Measurements from ENCODE around the gene ALDH8A1.

ALDH8A1 gene

DNA sequence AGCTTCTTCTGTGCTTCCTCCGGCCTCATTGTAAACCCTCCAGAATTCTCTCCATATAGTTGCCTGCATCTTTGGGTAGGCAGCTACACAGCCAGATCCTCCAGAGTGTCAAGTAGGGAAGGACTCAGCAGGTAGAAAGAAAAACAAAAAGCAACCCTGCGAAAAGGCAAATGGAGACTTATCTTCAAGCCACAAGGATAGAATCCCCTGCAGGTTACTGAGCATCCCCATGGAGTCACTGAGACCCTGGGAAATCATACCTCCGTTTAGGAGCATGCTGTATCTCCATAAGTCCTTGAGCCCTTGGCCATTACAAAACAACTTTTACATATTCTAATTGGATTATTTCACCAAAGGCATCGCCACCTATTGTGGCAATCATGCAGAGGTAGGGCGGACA lies 28.6 kb downstream of the ALDH8A1 start:
- H3K4me3 ChIP-seq (ENCODE audit: low read depth, low read length), result no peak overlapping the region
- TF ChIP-seq, protein P1, sequence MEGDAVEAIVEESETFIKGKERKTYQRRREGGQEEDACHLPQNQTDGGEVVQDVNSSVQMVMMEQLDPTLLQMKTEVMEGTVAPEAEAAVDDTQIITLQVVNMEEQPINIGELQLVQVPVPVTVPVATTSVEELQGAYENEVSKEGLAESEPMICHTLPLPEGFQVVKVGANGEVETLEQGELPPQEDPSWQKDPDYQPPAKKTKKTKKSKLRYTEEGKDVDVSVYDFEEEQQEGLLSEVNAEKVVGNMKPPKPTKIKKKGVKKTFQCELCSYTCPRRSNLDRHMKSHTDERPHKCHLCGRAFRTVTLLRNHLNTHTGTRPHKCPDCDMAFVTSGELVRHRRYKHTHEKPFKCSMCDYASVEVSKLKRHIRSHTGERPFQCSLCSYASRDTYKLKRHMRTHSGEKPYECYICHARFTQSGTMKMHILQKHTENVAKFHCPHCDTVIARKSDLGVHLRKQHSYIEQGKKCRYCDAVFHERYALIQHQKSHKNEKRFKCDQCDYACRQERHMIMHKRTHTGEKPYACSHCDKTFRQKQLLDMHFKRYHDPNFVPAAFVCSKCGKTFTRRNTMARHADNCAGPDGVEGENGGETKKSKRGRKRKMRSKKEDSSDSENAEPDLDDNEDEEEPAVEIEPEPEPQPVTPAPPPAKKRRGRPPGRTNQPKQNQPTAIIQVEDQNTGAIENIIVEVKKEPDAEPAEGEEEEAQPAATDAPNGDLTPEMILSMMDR (IDR thresholded peaks at IDR 0.05; ENCODE audit: low read depth, low read length, missing control alignments), result no peak
- DNase-seq (ENCODE audit: low read depth), result no peak

GRCh38 chr6:134920422-134920821 lies 29.5 kb downstream of the ALDH8A1 start:
- TF ChIP-seq, protein P1 (IDR thresholded peaks at IDR 0.05; ENCODE audit: low read depth, low read length, missing control alignments), result no peak
- no peak for DNase-seq (ENCODE audit: low read depth)
- H3K4me3 ChIP-seq (ENCODE audit: low read depth, low read length), result no peak overlapping the region

DNA sequence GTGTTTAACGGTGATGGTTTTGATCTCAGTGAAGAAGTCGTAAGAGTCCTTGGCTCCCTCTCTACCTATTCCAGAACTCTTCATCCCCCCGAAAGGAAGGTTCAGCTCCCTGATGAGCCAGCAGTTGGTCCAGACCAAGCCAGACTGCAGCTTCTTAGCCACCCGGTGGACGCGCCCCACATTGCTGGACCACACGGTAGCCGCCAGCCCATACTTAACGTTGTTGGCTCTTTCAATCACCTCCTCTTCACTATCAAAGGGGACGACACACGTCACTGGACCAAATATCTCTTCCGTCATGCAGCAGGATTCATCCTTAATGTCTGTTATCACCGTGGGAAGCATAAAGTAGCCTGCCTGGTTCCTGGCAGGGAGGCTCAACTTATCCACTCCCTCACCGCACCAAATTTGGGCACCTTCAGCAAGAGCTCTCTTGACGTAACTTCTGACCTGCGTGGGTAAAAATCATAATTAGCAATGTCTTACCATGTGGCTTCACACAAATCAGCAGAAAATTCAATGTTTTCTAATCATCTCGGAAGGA lies 31.4 kb downstream of the ALDH8A1 start:
- no peak overlapping the region for H3K4me3 ChIP-seq (ENCODE audit: low read depth, low read length)
- TF ChIP-seq, protein P1 (IDR thresholded peaks at IDR 0.05; ENCODE audit: low read depth, low read length, missing control alignments), result no peak
- DNase-seq (ENCODE audit: low read depth), result no peak

DNA sequence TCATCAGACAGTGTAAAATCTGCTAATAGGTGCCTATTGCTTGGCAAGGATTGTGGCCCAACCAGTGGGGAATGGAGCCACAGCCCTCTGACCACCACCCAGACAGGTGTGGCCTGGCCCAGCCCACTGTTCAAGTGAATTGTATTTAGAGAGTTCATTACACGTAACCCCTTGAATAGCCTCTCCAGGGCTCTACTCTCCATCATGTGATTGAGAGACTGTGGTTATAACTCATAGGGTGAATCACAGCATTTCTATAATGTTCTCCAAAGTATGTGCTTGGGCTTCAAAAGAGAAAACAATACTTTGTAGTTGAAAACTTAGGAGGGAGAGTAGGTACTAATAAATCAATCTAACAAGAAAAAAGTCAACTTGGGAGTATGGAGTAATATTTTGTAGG lies 38.4 kb downstream of the ALDH8A1 start:
- TF ChIP-seq, protein P1 (IDR thresholded peaks at IDR 0.05; ENCODE audit: low read depth, low read length, missing control alignments), result no peak
- no peak overlapping the region for H3K4me3 ChIP-seq (ENCODE audit: low read depth, low read length)
- DNase-seq (ENCODE audit: low read depth), result no peak

GRCh38 chr6:134910593-134910935 lies 39.3 kb downstream of the ALDH8A1 start:
- H3K4me3 ChIP-seq (ENCODE audit: low read depth, low read length), result no peak overlapping the region
- DNase-seq (ENCODE audit: low read depth), result no peak
- TF ChIP-seq, protein P1 (IDR thresholded peaks at IDR 0.05; ENCODE audit: low read depth, low read length, missing control alignments), result no peak

GRCh38 chr6:134909701-134910592 lies 40.0 kb downstream of the ALDH8A1 start:
- no peak for DNase-seq (ENCODE audit: low read depth)
- TF ChIP-seq, protein P1 (IDR thresholded peaks at IDR 0.05; ENCODE audit: low read depth, low read length, missing control alignments), result no peak
- no peak overlapping the region for H3K4me3 ChIP-seq (ENCODE audit: low read depth, low read length)

Data from GM12864 (cell line).